HepG2 (cell line): Measurements from ENCODE around the gene AGAP1. TPM values are rescaled to one million over a fixed set of nuclear protein-coding genes. Genes with fewer than 3 reads are reported as not detected.

Experiments
- ATAC-seq: fragments of 200-7000 bp; cut with Tn5 transposase; 3 replicates; pipeline ENCODE4 v1.9.1; 2020; ENCODE audit warnings: mild to moderate bottlenecking, moderate library complexity
- BruUV-seq: library from RNA; stranded (reverse); fragments of 400-500 nt; replicated peaks from 2 replicates; lab custom pipeline; 2021; lab: Mats Ljungman, UMichigan
- CTCF ChIA-PET: fragments of 300-600 bp; formaldehyde crosslinking; extraction: SDS; loops from one replicate; lab custom pipeline; 2021; ENCODE audit warnings: low total read pairs, inconsistent platforms, low intra/inter-chr PET ratio; lab: Yijun Ruan, JAX
- POLR2A ChIA-PET: fragments of 350-600 bp; sonication (Branson Sonifier 250); formaldehyde crosslinking; loops from one replicate; lab custom pipeline; 2020; ENCODE audit warnings: antibody characterized with exemption, inconsistent platforms; lab: Yijun Ruan, JAX
- DNase-seq: peaks from one replicate; pipeline ENCODE4 v3.0.0-alpha.2; 2015; ENCODE audit warnings: low spot score
- FAIRE-seq: peaks from 3 replicates; lab custom pipeline; 2011; peaks lifted over from hg19 to GRCh38; lab: Jason Lieb, UNC
- H2AFZ ChIP-seq: one replicate; pipeline ENCODE4 v1.6.1; 2011; ENCODE audit warnings: low read length, inconsistent platforms
- H3K27ac ChIP-seq: fragments of 300-600 bp; 3 replicates; pipeline ENCODE4 v1.8.0; 2011; ENCODE audit warnings: mixed run types, mild to moderate bottlenecking, mixed read lengths, low read length, inconsistent platforms; ENCODE audit not compliant: insufficient read depth; ENCODE audit errors: extremely low read length
- H3K27me3 ChIP-seq, 2 experiments: fragments of 200-600 bp in 1 of 2; 2 replicates in 1 of 2; 3 replicates in 1 of 2; pipeline versions ENCODE4 v1.6.0 to v1.8.0; 2011; ENCODE audit warnings: low read length in 2 of 2, mild to moderate bottlenecking in 2 of 2, moderate library complexity in 2 of 2, inconsistent platforms in 1 of 2; ENCODE audit not compliant: insufficient read depth in 2 of 2, control insufficient read depth in 1 of 2
- H3K36me3 ChIP-seq, 2 experiments: fragments of 200-600 bp in 1 of 2; replicated peaks in 1 of 2; 2 replicates in 1 of 2; 3 replicates in 1 of 2; pipeline versions ENCODE4 v1.5.1 to v1.8.0; 2011; ENCODE audit warnings: low read length in 2 of 2, inconsistent platforms in 1 of 2; ENCODE audit not compliant: insufficient read depth in 2 of 2, control insufficient read depth in 1 of 2
- H3K4me1 ChIP-seq: 2 replicates; pipeline ENCODE4 v1.5.1; 2012; ENCODE audit warnings: low read length, inconsistent platforms; ENCODE audit not compliant: insufficient read depth
- H3K4me2 ChIP-seq: 2 replicates; pipeline ENCODE4 v1.6.0; 2011; ENCODE audit warnings: low read depth, low read length, inconsistent platforms
- H3K4me3 ChIP-seq, 3 experiments: fragments of 200-600 bp in 1 of 3; sonication (generic), shearing (Covaris generic) in 1 of 3; replicated peaks in 1 of 3; 2 replicates each; pipeline ENCODE4 v1.5.1; 2011 to 2016; ENCODE audit warnings: low read length in 3 of 3, inconsistent platforms in 2 of 3, low read depth in 2 of 3, mild to moderate bottlenecking in 2 of 3, control low read depth in 1 of 3, mixed read lengths in 1 of 3; ENCODE audit not compliant: insufficient read depth in 1 of 3
- H3K79me2 ChIP-seq: one replicate; pipeline ENCODE4 v1.6.1; 2011; ENCODE audit warnings: low read length, inconsistent platforms; ENCODE audit not compliant: insufficient read depth
- H3K9ac ChIP-seq: 2 replicates; pipeline ENCODE4 v1.6.0; 2011; ENCODE audit warnings: mild to moderate bottlenecking, low read depth, low read length, inconsistent platforms; ENCODE audit not compliant: insufficient read depth
- H3K9me3 ChIP-seq: 2 replicates; pipeline ENCODE4 v1.5.1; 2012; ENCODE audit warnings: mild to moderate bottlenecking, low read length
- H4K20me1 ChIP-seq: 2 replicates; pipeline ENCODE4 v1.6.0; 2011; ENCODE audit warnings: inconsistent platforms, mild to moderate bottlenecking, low read length, moderate library complexity; ENCODE audit not compliant: insufficient read depth
- CCAR2 ChIP-seq: fragments of 200-400 bp; formaldehyde crosslinking; optimal IDR thresholded peaks from 2 replicates; pipeline ENCODE3; 2018; ENCODE audit warnings: low read depth, mild to moderate bottlenecking, low read length, moderate library complexity
- CCDC6 ChIP-seq: sonication (generic); formaldehyde crosslinking; IDR thresholded peaks from 2 replicates; pipeline ENCODE4 v1.8.1; 2022; ENCODE audit warnings: mild to moderate bottlenecking, missing genetic modification reagents, moderate library complexity
- EHMT2 ChIP-seq: fragments of 200-600 bp; sonication (generic); IDR thresholded peaks from 2 replicates; pipeline ENCODE4 v1.7.0; 2017; ENCODE audit warnings: antibody characterized with exemption, low read depth, low read length, borderline replicate concordance
- GTF3A ChIP-seq: sonication (generic); formaldehyde crosslinking; conservative IDR thresholded peaks from 2 replicates; pipeline ENCODE4 v1.4.0; 2020; ENCODE audit warnings: mild to moderate bottlenecking, missing genetic modification reagents
- ISX ChIP-seq: sonication (generic); formaldehyde crosslinking; conservative IDR thresholded peaks from 2 replicates; pipeline ENCODE4 v1.5.0; 2020; ENCODE audit warnings: missing genetic modification reagents
- JARID2 ChIP-seq: sonication (generic); formaldehyde crosslinking; IDR thresholded peaks from 2 replicates; pipeline ENCODE4 v1.8.1; 2023; ENCODE audit warnings: missing genetic modification reagents, inconsistent platforms; ENCODE audit not compliant: insufficient replicate concordance
- MAX ChIP-seq: IDR thresholded peaks from 2 replicates; pipeline ENCODE4 v1.6.1; 2012; ENCODE audit warnings: inconsistent platforms
- MZF1 ChIP-seq: sonication (generic); formaldehyde crosslinking; IDR thresholded peaks from 2 replicates; pipeline ENCODE4 v1.8.1; 2023; ENCODE audit warnings: mild to moderate bottlenecking, missing genetic modification reagents, borderline replicate concordance
- POGZ ChIP-seq: sonication (generic); formaldehyde crosslinking; IDR thresholded peaks from 2 replicates; pipeline ENCODE4 v1.4.0; 2020; ENCODE audit warnings: mild to moderate bottlenecking, missing genetic modification reagents
- POLR2AphosphoS2 ChIP-seq: IDR thresholded peaks from 2 replicates; pipeline ENCODE4 v1.6.1; 2011; ENCODE audit warnings: low read depth, low read length, improper control_type of control experiment
- SMC3 ChIP-seq: IDR thresholded peaks from 2 replicates; pipeline ENCODE4 v1.6.1; 2011; ENCODE audit warnings: low read length, improper control_type of control experiment
- ZBTB25 ChIP-seq: IDR thresholded peaks from 2 replicates; pipeline ENCODE4 v1.6.1; 2018; ENCODE audit warnings: missing genetic modification reagents
- ZFP90 ChIP-seq: sonication (generic); formaldehyde crosslinking; IDR thresholded peaks from 2 replicates; pipeline ENCODE4 v1.8.0; 2022; ENCODE audit warnings: missing genetic modification reagents, mild to moderate bottlenecking, inconsistent platforms, borderline replicate concordance
- ZNF350 ChIP-seq: sonication (generic); formaldehyde crosslinking; IDR thresholded peaks from 2 replicates; pipeline ENCODE4 v1.4.0; 2020; ENCODE audit warnings: mild to moderate bottlenecking, low read depth, missing genetic modification reagents, borderline replicate concordance
- ZNF776 ChIP-seq: sonication (generic); formaldehyde crosslinking; IDR thresholded peaks from 2 replicates; pipeline ENCODE4 v1.4.0; 2020; ENCODE audit warnings: mild to moderate bottlenecking, missing genetic modification reagents
- ZNF83 ChIP-seq: sonication (generic); formaldehyde crosslinking; IDR thresholded peaks from 2 replicates; pipeline ENCODE4 v1.4.0; 2020; ENCODE audit warnings: missing genetic modification reagents, mild to moderate bottlenecking, borderline replicate concordance
- WGBS: methylation state at CpG from one replicate; pipeline ENCODE4 v1.1.6; 2017; ENCODE audit warnings: low lambda C conversion rate; 5-methylcytosine and 5-hydroxymethylcytosine counted together
- in situ Hi-C: cut with HindIII; loops from 2 replicates; pipeline ENCODE4 v1.10.0; 2017; ENCODE audit warnings: low pct_unique_long_range_greater_than_20kb; ENCODE audit not compliant: extremely low pct_ligation_motif_present
- intact Hi-C: fragments of 100-400 bp; cut with micrococcal nuclease; formaldehyde crosslinking; loops from one replicate; pipeline ENCODE4 v1.10.0; 2022; ENCODE audit not compliant: unreplicated experiment
- polyA plus RNA-seq, 8 experiments: library from polyadenylated mRNA; depleted of rRNA in 3 of 8; stranded (reverse) in 7 of 8; unstranded in 1 of 8; fragments of >200 nt; fragmentation: Illumina TruSeq in 4 of 8; extraction: Trizol in 4 of 8; gene quantifications; 2 replicates each; pipeline versions ENCODE4 v1.2.1 to v1.2.3, GENCODE V29; 2011 to 2016; ENCODE audit warnings: low read depth in 4 of 8, missing spikeins in 1 of 8, mixed read lengths in 1 of 8; ENCODE audit not compliant: insufficient read depth in 1 of 8
- total RNA-seq, 5 experiments: library from RNA; depleted of rRNA; stranded (reverse); fragments of >200 nt; fragmentation: Illumina TruSeq; extraction: Trizol; gene quantifications; 2 replicates each; pipeline ENCODE4 v1.2.3, GENCODE V29; 2016; ENCODE audit warnings: low read depth in 1 of 5

Gene AGAP1
- total and polyA plus RNA-seq, 2 of the 13 experiments (the other 11 are each of a cell fraction or from before 2014, with no cell fraction given): 21.2 to 32.7 TPM

GRCh38 chr2:235520787-235521186 is 26.9 kb downstream of the AGAP1 start:
- peaks cover 23% of the 10 kb centered on the region for H3K4me1 ChIP-seq
- H3K4me2 ChIP-seq: no peak overlapping the region
- DNase-seq: no peak
- H3K4me3 ChIP-seq: no peak overlapping the region
- POLR2A ChIA-PET: no interaction called here
- 93% methylated on average over 6 of the region's 6 CpGs for WGBS
- no peak for ATAC-seq
- no peak overlapping the region for H2AFZ ChIP-seq
- no peaks in the 10 kb centered on the region for H3K9me3 ChIP-seq
- H3K27me3 ChIP-seq: no peaks in the 10 kb centered on the region
- peaks cover 90% of the 10 kb centered on the region for H3K79me2 ChIP-seq
- TF ChIP-seq ZFP90 (CRISPR knock-in tag) (no peak), GTF3A (CRISPR knock-in tag) (no peak), CCDC6 (CRISPR knock-in tag) (no peak), ISX (CRISPR knock-in tag) (no peak), POLR2AphosphoS2 (no peak), ZNF83 (no peak), SMC3 (no peak), CCAR2 (no peak), EHMT2 (no peak), POGZ (CRISPR knock-in tag) (no peak), ZBTB25 (no peak), ZNF350 (no peak), MZF1 (CRISPR knock-in tag) (no peak), MAX (no peak), ZNF776 (CRISPR knock-in tag) (no peak), JARID2 (CRISPR knock-in tag) (no peak)
- H3K9ac ChIP-seq: no peak overlapping the region
- BruUV-seq: no TSS peak
- no peak for FAIRE-seq
- in situ Hi-C loops: no loop called here
- intact Hi-C loops: no loop called here
- CTCF ChIA-PET: no interaction called here
- peaks cover 14% of the 10 kb centered on the region for H4K20me1 ChIP-seq
- no peak overlapping the region for H3K27ac ChIP-seq
- peaks cover 0 to 2% of the 10 kb centered on the region in 2 experiments; a peak in 1 of 5 replicates for H3K36me3 ChIP-seq
